ENCODE results near the gene CACNA1G.

The CACNA1G gene

GRCh38 chr17:50549256-50549941 lies 11.1 kb upstream of the CACNA1G start:
- no peak for DNase-seq

DNA sequence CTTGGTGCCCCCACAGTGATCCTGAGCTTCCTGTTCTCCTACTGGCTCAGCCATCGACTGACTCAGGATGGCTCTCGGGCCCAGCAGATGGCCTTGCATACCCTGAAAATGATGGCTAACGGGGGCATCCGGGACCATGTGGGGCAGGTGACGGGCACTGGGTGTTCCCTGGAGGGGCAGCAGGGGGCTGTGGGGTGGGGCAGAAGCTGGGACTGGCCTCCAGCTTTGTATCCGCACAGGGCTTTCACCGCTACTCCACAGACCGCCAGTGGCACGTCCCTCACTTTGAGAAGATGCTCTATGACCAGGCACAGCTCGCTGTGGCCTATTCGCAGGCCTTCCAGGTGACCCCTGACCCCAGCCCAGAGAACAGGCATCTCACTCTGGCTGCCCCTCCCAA lies 10.5 kb upstream of the CACNA1G start:
- no peak for DNase-seq

DNA sequence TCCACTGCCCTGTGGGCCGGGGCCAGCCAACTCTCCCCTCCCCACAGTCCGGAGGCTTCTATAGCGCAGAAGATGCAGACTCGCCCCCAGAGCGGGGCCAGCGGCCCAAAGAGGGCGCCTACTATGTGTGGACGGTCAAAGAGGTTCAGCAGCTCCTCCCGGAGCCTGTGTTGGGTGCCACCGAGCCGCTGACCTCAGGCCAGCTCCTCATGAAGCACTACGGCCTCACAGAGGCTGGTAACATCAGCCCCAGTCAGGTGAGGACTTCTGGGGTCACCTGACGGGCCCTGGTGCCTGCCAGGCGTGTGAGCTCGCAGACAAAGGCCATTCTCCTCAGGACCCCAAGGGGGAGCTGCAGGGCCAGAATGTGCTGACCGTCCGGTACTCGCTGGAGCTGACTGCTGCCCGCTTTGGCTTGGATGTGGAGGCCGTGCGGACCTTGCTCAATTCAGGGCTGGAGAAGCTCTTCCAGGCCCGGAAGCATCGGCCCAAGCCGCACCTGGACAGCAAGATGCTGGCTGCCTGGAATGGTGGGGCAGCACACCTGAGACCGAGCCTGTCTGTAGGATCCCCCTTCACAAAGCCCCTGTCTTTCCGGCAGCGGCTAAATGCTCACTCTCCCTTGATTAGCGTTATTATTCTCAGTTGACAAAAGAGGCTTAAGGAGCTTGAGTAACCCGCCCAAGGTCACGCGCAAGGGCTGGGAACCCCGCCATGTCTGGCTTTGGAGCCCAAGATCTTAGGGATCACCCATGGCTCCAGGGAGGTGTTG lies 9.7 kb upstream of the CACNA1G start:
- no peak for DNase-seq

- DNase-seq = no peak
Measured at GRCh38 chr17:50551433-50551815, 9.1 kb upstream of the CACNA1G start.

GRCh38 chr17:50551884-50552283 lies 8.6 kb upstream of the CACNA1G start:
- no peak for DNase-seq

GRCh38 chr17:50554201-50554600 lies 6.3 kb upstream of the CACNA1G start:
- no peak for DNase-seq

DNA sequence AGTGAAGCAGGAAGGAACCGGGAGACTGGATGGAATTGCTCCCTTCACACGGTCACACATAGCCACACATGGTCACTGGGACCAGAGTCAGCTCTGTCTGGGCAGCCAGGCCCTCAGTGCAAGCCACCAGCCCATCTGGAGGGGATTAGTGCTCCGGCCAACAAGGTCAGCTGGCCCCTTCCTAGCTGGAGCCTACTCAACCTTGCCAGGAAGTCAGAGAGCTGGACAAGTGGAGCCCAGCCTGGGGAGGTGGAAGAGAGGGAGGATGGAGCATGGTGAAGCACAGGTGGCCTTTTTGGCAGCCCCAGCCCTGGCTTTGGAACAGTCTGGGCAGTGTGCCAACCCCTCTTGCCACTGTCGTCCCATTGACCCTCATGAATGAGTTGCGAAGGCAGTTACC lies 3.7 kb upstream of the CACNA1G start:
- DNase-seq = no peak

DNA sequence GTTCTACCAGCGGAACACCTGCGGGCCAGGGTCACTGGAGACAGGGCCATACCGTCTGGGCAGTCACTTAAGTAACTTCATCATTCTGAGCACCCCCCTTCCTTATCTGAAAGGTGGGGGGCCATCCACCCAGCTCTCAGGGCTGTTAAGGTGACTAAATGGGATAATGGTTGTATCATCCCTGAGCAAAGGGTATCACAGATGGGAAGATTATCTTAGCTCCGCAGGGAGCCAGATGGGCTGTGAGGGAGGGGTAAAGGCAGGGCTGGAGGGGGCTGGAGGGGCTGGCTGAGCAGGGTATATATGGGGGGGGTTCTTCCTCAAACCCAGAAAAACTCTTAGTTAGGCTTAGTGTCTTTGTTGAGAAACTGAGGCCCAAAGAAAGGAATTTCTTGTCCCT lies 2.9 kb upstream of the CACNA1G start:
- no peak for DNase-seq

GRCh38 chr17:50558091-50558490 lies 2.4 kb upstream of the CACNA1G start:
- no peak for DNase-seq

- no peak for DNase-seq
Measured at GRCh38 chr17:50558581-50558940, 2.0 kb upstream of the CACNA1G start.

DNA sequence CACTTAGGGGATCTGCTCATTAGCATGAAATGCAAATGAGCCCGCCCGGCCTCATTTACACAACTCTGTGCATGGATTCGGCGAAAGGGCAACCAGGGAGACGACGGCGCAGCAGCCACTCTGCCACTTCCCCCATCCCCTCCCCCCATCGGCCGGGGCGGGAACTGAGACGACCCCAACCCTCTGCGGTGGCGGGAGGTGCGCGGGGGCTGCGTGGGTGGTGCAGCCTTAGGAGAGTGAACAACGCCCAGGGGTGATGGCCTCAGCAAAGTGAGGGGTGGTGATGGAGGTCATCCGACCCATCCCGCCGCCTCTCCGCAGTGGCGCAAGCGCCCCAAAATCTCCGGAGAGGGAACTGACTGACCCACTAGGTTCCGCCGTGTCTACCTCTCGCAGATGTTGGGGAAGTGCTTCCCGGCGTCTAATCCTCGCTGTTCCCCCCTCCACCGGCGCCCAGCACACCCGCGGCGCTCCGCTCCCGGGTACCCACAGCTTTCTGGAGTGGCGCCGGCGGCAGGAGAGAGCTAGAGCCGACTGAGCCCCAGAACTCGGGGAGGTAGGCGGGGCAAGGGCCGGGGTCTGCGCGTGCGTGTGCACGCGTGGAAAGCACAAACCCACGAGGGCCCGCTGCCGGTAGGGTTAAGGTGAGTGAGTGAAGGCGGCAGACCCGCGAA lies 1.4 kb upstream of the CACNA1G start:
- peak; percentile 49 for DNase-seq

DNA sequence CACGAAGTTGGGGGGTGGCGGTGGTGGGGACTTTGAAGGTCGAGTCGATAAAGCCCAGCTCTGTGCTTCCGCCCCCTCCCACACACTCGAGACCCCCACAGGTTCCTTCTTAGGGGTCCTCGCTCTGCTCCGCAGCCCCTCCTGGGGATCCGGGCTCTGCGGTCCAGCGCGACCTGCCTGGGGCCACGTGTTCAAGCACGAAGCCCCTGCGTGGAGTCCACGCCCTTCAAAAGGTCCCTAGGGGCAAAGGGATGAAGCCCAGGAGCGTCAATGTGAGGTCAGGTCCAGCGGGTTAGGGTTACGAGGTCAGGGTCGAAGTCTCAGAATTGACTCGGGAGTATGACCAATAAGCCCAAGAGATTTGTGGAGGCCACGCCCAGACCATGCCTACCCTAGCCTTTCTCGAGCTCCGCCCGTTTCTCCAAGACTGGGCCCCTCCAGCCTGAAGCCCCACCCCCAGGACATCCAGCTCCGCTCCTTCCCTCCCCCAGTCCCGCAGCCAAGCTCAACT lies 786 bp upstream of the CACNA1G start:
- peak; percentile 50 for DNase-seq

GRCh38 chr17:50560931-50561745 lies 623 bp downstream of the CACNA1G start:
- peak; percentile 33 for DNase-seq

DNA sequence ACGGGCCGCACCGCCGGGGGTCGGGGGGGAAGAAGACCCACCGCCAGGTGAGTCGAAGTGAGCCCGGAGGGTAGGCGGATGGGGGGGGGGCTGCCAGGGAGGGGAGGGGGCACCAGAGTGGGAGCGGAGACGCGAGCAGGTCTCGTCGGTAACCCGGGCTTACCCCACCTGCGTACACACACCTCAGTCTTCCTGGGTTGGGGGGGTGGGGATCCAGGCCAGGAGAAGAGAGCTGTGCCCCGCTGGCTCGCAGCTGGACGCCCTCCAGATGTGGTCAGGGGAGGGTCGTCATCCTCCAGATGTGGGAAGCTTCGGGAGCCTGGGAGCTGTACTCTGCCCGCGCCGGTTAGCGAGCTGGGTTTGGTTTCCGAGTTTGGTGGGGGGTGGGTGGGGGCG lies 1.2 kb downstream of the CACNA1G start:
- DNase-seq = no peak

- DNase-seq = no peak
Measured at GRCh38 chr17:50562242-50563091, 2.0 kb downstream of the CACNA1G start.

DNA sequence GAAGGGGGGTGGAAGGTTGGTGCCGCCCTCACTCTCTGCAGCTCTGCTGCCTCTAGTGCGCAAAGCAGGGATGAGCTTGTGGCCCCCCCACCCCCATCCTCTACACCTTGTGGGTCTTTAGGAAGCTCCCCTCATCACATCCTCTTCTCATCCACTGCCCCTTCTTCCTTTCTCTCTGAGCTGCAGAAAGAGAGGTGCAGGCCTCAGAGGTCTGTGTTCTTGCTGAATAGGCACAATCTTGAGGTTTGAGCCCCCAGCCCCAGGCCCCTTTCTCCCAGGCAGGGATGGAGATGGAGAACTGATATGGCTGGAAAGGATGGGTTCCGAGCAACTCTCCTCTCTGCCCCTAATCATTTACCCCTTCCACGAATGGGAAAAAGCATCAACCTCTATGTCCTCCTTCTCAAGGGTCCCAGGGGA lies 2.6 kb downstream of the CACNA1G start:
- DNase-seq = no peak

- peak; percentile 21 for DNase-seq
Measured at GRCh38 chr17:50564916-50565315, 4.4 kb downstream of the CACNA1G start.

DNA sequence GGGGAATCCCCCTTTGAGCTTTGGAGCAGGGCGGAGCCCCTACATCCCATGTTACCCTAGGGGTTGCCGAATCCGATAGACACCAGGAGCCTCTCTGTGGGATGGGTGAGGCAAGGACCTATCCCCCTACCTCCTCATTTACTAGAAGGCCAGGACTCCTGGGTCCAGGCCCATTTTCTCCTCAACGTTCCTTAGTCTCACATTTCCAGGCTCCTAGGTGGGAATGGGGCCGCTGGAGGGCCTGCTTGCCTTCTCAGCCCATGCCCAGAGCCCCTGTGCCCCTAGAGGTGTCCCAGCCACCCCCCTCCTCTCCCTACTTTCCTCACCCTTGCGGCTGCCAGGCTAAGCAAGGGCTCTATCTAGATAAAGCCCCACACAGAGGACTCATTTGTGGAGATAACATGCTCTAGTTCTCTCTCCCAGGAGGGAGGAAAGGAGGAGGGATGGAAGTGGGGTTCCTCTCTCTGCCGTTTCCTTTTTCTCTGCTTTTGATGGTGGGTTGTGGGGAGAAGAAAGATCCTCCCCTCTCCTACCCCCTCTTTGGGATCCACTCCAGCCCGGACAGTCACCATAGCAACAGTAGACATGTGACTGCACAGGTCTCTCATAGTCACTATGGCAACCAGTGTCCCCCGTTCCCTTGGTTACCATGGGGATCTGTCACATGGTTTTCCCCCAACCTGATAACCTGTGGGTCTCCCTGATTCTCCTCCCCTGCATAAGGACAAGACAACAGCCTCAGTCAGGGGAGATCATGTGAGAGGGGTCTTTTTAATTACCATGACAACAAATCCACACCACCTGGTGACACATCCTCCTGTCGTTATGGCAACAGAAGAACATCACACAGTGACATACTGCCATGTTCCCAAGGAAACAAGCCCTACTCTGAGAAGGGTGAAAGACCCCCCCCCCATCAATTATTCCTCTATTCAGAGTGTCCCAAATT lies 5.2 kb downstream of the CACNA1G start:
- no peak for DNase-seq

DNA sequence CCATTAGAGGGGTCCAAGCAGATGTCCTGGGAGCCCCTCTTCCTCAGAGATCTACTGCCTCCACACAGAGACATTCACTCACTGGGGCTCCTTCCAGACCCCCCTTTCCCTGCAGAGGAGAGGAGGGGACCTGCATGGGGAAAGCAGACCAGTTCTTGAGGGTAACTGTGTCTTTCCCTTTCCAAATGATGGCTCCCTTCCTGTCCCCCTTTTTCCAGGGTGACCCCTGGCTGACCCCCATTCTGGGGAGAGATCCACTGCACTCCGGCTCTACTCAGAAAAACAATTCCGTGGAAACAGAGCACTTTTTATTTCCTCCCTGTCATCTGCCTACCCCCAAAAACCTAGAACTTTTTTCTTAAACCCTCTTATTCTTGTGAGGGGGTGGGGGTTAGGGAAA lies 6.4 kb downstream of the CACNA1G start:
- no peak for DNase-seq

DNA sequence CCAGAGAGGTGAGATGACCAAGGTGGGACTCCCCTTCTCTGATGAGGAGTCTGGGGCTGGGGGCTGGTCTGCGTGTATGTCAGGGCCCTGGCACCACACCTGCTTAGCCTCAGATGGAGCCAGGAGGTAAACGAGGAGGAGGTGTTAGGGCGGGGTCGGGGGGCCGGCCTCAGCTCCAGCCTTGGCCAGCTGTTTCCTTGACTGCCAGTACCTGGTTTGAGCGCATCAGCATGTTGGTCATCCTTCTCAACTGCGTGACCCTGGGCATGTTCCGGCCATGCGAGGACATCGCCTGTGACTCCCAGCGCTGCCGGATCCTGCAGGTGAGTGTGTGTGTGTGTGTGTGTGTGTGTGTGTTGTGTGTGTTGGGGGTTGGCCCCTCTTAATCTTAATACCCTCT lies 8.1 kb downstream of the CACNA1G start:
- DNase-seq = no peak

DNA sequence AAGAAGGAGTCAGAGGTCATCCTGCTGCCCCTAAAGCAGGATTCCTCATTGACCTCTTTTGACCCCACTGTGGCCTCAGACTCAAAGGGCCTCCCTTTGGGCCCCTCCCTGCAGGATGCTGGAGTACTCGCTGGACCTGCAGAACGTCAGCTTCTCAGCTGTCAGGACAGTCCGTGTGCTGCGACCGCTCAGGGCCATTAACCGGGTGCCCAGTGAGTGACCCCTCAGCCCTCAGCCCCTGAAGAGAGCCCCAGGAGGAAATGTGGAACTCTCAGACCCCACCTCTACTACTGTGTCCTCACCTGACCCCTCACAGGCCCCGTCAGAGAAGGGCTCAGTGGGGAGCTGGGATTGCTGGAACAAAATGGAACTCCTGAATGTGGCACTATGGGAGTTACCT lies 9.1 kb downstream of the CACNA1G start:
- DNase-seq = no peak
